Heart left ventricle (tissue), 13 donors: ENCODE results near the gene POLR3H.

Experiments
- CTCF ChIP-seq, 12 donors: fragments of 200-600 bp; sonication (generic) in 4 of 12; IDR thresholded peaks; one replicate each; pipeline versions ENCODE4 v1.5.0 to v1.8.0; 2018 to 2022; ENCODE audit warnings: antibody characterized with exemption in 12 of 12, mild to moderate bottlenecking in 5 of 12
- POLR2A ChIP-seq, 2 donors: fragments of 450-650 bp; IDR thresholded peaks; one replicate each; pipeline ENCODE4 v1.6.1; 2017; ENCODE audit warnings: antibody characterized with exemption in 2 of 2, mild to moderate bottlenecking in 2 of 2, moderate library complexity in 2 of 2
- donor health status: ischemic (EF 13 %, LVEDD 7.1; RV severe dilation, severe dysfunction).
- donor health status: DM: no; HTN: yes; CAD: no.
- donor health status: DM: no; HTN: no; CAD: no.
- donor health status: ischemic (EF 25% LVEDD 6.9; RV normal size, moderate dysfunction).
- donor health status: ischemic (EF 25% LVEDD 5.7; RV mildly dilated, moderate dysfunction).
- donor health status: ischemic (EF 35%, LVEDD 5.7; RV mildly dilated, moderate dysfunction).
- donor health status: nonischemic (EF 11% LVEDD 7.7; RV severe dilation, severe dysfunction).
- donor health status: DM: yes; HTN: yes; CAD: no.
- donor health status: PGD.
- donor health status: ischemic (EF 29% LVEDD 5.4; RV normal size, mild dysfunction).
- donor health status: nonischemic (EF 23%, LVEDD 6.1; RV moderate dilation, normal function).

GRCh38 chr22:41555325-41555982 is 11.2 kb upstream of the POLR3H start:
- TF ChIP-seq CTCF (IDR thresholded peaks at IDR 0.05) (no peak), POLR2A (IDR thresholded peaks at IDR 0.05) (no peak)
